Stimulated activated memory B cell treated with anti-CD40 and anti-IgM and Interleukin-4, amounts not matched to agents 10 μg/mL and 1 μg/mL and 100 μg/mL, for 72 hours (primary cell): ENCODE measurements around the gene KIF17.
A peak's percentile ranks its signal among the peaks of the same experiment; 100 is the strongest.

Source experiments
- ATAC-seq: fragments of 150-1000 bp; cut with Tn5 transposase; 2 replicates; pipeline ENCODE4 v1.10.0; 2021
- H3K27ac Mint-ChIP-seq: one replicate; pipeline ENCODE4 v1.8.0; 2022; ENCODE audit warnings: mild to moderate bottlenecking, mixed read lengths
- H3K27me3 Mint-ChIP-seq: one replicate; pipeline ENCODE4 v1.8.0; 2022; ENCODE audit warnings: mixed read lengths
- H3K36me3 Mint-ChIP-seq: one replicate; pipeline ENCODE4 v1.8.0; 2022; ENCODE audit warnings: mixed read lengths
- H3K4me1 Mint-ChIP-seq: one replicate; pipeline ENCODE4 v1.8.0; 2022; ENCODE audit warnings: mixed read lengths
- H3K4me3 Mint-ChIP-seq: one replicate; pipeline ENCODE4 v1.8.0; 2022; ENCODE audit warnings: mild to moderate bottlenecking, moderate library complexity, mixed read lengths
- H3K9me3 Mint-ChIP-seq: one replicate; pipeline ENCODE4 v1.8.0; 2022; ENCODE audit warnings: mixed read lengths

KIF17 gene

DNA sequence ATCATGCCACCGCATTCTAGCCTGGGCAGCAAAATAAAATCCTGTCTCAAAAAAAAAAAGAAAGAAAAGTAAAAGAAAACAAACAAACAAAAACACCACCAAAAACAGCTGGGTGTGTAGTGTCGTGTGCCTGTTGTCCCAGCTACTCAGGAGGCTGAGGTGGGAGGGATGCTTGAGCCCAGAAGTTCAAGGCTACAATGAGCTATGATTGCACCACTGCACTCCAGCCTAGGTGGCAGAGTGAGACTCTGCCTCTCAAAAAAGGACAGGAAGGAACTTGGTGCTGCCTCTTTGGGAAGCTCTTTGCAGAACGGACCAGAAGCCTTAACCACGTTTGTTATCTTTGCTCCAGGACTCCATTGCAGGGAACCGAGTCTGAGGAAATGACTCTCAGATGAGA, 11.0 kb downstream of the KIF17 start:
- Mint-ChIP-seq H3K27ac (no peak overlapping the region), H3K4me3 (no peak overlapping the region), H3K9me3 (no peaks in the 10 kb centered on the region), H3K36me3 (no peaks in the 10 kb centered on the region), H3K27me3 (peaks cover 14% of the 10 kb centered on the region), H3K4me1 (no peaks in the 10 kb centered on the region)
- no peak for ATAC-seq

DNA sequence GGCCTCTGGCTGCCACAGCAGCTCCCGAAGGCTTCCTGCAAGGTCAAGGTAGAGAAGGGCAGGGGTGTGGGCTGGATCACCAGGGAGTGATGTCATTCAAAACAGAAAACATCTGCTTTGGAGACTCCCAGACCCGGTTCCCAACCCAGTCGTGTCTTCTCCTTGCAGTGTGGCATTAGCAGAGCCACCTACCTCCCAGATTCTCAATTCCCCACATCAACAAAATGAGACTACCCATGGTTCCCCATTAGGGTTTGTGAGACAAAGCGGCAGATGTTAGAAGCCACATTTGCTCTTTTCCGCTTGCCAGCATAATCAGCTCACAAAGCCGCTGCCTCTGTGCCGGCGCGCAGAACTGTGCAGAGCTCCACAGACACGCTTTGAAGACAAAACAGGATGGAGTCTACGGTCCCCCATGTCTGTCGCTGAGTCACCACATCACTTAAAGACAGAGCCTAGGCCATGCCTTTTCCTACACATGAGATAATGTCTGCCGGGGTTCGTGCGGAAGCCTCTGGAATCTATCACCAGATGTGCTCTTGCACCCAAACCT, 12.5 kb downstream of the KIF17 start:
- no peaks in the 10 kb centered on the region for H3K4me1 Mint-ChIP-seq
- no peak overlapping the region for H3K27ac Mint-ChIP-seq
- no peaks in the 10 kb centered on the region for H3K36me3 Mint-ChIP-seq
- H3K9me3 Mint-ChIP-seq: no peaks in the 10 kb centered on the region
- no peak overlapping the region for H3K4me3 Mint-ChIP-seq
- ATAC-seq: no peak
- peaks cover 14% of the 10 kb centered on the region for H3K27me3 Mint-ChIP-seq

DNA sequence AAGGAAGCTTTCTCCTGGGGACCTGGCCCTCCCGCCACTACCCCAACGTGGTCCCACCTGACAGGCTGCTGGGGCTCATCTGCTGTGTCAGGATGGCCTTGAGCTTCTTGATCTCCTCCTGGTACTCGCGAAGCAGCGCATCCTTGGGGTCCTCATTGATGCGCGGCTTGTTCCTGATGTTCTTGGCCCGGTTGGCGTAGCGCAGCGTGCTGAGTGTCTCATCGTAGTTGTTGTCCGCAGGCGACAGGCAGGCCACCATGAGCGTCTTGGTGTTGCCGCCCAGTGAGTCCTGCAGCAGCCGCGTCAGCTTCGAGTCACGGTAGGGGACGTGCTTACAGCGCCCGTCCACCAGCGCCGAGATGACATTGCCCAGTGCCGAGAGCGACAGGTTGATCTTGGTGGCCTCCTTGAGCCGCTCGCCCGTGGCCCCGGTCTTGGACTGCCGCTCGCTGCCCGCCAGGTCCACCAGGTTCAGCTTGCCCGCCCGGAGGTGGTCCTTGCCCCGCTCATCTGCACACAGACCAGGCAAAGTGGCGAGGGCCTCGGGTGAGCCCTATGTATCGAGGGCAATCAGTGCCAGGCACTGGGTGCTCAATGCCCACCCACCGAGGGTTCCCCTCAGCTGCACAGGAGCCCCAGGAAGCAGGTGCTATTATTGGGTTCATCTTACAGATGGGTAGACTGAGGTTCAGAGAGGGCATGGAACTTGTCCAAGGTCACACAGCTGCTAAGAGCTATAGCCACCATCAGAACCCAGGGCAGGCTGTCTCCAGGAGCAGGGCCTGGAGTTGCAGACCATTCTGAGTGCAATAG, 13.2 kb downstream of the KIF17 start:
- Mint-ChIP-seq H3K4me3 (no peak overlapping the region), H3K36me3 (no peaks in the 10 kb centered on the region), H3K27ac (no peak overlapping the region), H3K4me1 (no peaks in the 10 kb centered on the region), H3K9me3 (no peaks in the 10 kb centered on the region), H3K27me3 (peaks cover 9% of the 10 kb centered on the region)
- ATAC-seq: no peak

DNA sequence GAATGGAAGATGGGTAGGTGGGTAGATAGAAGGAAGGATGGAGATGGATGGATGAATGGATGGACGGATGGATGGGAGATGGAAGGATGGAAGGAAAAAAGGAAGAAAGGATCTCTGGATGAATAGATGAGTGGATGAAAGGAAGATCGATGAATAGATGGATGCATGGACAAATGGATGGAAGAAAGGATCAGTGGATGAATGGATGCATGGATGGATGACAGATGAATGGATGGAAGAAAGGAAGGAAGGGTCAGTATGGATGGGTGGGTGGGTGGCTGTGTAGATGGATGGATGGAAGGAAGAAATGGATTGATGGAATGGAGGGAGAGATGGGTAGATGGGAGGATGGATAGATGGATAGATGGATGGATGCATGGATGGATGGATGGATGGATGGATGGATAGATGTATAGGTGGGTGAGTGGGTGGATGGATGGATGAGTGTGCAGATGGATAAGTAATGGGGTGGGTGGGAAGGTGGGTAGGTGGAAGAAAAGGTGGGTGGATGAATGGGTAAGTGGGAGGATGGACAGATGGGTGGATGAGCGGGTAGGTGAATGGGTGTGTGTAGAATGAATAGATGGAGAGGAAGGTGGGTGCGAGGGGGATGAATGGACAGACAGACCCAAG, 14.6 kb downstream of the KIF17 start:
- Mint-ChIP-seq H3K9me3 (no peaks in the 10 kb centered on the region), H3K27ac (no peak overlapping the region), H3K4me3 (no peak overlapping the region), H3K4me1 (no peaks in the 10 kb centered on the region), H3K27me3 (peaks cover 9% of the 10 kb centered on the region), H3K36me3 (no peaks in the 10 kb centered on the region)
- no peak for ATAC-seq

DNA sequence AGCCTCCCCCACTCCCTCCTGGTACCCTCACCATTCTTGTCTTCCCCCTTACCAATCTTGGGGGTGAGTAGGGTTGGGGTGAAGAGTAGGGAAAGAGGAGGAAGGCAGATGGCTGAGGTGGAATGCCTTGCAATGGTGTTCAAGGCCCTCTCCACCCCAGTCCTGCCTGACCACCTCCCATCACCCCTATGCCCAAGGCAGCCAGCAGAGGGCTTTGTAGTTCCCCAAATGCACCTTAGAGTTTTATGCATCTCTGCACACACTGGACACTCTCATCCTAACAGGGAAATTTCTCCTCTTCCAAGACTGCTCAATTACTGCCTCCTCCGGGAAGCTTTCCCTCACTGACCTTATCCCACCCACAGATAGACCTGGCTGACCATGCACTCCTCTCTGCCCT, 15.4 kb downstream of the KIF17 start:
- no peaks in the 10 kb centered on the region for H3K4me1 Mint-ChIP-seq
- H3K36me3 Mint-ChIP-seq: no peaks in the 10 kb centered on the region
- H3K4me3 Mint-ChIP-seq: no peak overlapping the region
- no peak overlapping the region for H3K27ac Mint-ChIP-seq
- no peaks in the 10 kb centered on the region for H3K9me3 Mint-ChIP-seq
- ATAC-seq: no peak
- H3K27me3 Mint-ChIP-seq: peaks cover 9% of the 10 kb centered on the region

DNA sequence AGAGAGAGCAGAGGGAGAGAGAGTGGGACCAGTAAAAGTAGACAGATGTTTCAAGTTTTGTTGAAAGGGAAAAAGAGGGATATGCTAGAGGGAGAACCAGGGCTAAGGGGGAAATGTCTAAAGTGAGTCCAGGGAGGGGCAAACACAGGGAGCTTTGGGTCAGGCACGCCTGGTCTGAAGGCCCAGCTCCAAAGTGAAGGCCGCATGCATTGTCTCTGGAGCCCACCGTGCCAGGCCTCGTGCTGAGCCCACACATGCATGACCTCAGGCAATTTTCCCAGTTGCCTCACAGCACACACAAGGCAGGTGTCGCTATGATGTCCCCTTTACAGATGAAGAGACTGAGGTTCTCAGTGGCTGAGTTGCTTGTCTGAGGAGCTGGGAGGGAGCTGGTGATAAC, 16.0 kb downstream of the KIF17 start:
- no peak for ATAC-seq
- Mint-ChIP-seq H3K36me3 (no peaks in the 10 kb centered on the region), H3K27me3 (peaks cover 9% of the 10 kb centered on the region), H3K27ac (no peak overlapping the region), H3K9me3 (no peaks in the 10 kb centered on the region), H3K4me1 (peaks cover 3% of the 10 kb centered on the region), H3K4me3 (no peak overlapping the region)

DNA sequence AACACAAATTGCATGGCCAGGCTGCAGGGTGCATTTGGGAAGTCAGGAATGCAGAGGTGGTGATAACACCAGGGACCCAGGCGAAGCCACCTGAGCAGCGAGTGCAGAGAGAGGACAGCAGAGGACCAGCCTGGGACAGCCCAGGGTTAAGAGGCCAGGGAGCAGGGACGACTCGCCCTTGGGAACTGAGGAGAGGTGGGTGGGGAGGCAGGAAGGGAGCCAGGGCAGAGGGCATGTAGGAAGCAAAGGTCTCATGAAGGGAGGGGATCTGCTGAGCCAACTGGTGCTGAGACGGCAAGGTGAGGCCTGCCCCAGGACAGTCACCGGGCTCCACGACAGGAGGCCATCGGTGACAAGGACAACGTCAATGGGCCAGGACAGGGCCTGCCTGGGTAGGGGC, 16.4 kb downstream of the KIF17 start:
- no peak for ATAC-seq
- Mint-ChIP-seq H3K27me3 (peaks cover 11% of the 10 kb centered on the region), H3K27ac (no peak overlapping the region), H3K4me1 (peaks cover 7% of the 10 kb centered on the region), H3K4me3 (no peak overlapping the region), H3K9me3 (no peaks in the 10 kb centered on the region), H3K36me3 (no peaks in the 10 kb centered on the region)

DNA sequence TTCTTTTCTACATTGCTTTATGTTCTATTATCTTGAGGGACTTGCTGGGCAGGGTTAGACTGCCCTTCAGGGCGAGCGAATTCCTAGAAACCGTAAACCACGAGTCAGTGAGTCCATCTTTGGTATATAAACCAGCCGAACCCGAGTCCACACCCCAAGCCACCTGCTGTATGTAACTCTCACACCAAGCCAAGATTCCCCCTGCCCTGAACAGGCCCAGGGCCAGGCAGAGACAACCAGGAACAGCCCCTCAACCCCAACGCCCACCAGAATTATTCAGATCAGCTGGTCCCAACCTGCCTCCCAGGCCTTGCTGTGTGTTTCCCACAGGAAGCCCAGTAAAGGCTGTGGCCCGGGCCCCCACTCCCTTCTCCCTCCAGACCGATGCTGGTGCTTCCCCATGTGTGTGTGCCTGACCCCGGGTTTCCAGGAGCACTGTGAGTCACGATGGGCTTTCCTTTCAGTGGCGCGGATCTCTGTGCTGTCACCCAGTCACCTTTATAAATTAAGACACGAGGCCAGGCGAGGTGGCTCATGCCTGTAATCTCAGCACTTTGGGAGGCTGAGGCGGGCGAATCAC, 17.1 kb downstream of the KIF17 start:
- H3K4me3 Mint-ChIP-seq: no peak overlapping the region
- H3K36me3 Mint-ChIP-seq: no peaks in the 10 kb centered on the region
- H3K4me1 Mint-ChIP-seq: peaks cover 14% of the 10 kb centered on the region
- no peak overlapping the region for H3K27ac Mint-ChIP-seq
- ATAC-seq: no peak
- H3K27me3 Mint-ChIP-seq: peaks cover 18% of the 10 kb centered on the region
- no peaks in the 10 kb centered on the region for H3K9me3 Mint-ChIP-seq

DNA sequence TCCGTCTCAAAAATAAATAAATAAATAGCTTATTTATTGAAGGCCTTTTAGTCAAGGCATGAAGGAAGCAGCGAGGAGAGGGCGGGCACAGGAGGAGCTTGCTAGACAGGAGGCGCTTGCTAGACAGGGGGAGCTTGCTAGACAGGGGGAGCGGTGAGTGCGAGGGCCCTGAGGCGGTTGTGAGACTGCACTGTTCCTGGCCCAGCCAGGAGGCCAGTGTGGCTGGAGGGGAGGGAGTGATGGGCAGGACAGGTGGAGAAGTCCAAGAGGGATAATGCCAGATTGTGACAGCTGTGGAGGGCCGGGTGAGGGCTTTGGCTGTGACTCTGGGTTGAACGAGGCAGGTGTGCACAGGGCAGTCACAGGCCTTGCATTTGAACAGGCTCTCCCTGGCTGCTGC, 18.2 kb downstream of the KIF17 start:
- Mint-ChIP-seq H3K4me3 (no peak overlapping the region), H3K27me3 (peaks cover 24% of the 10 kb centered on the region), H3K36me3 (no peaks in the 10 kb centered on the region)

DNA sequence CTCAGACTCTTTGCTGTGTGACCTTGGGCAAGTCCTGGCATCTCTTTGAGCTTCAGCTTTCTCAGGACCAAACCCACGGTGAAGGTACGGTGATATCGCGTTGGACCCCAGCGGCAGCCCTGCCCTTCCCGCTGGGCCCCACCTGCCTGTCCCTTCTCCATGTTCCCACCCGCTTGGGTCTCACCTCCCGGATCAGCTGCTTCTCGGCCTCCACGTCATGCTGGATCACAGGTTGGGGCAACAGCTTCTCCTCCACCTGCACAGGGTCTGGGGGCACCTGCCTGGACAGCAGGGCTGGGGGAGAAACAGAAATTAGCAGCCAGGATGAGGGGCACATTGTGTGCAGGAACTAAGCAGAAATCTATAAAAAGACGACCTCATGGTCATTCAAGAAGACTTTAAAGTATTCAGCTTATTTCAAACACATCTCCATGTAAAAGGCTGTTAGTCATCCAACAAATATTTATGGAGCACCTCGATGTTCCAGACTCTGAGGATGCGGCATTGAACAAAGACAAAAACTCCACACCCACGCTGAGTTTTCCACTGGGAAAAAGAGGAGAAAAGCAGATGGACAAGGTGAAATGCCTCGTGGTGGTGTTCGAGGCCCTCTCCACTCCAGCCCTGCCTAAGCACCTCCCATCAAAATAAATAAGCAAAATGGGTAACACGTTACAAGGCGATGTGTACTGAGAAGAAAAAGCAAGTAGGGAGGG, 19.5 kb downstream of the KIF17 start:
- Mint-ChIP-seq H3K9me3 (no peaks in the 10 kb centered on the region), H3K36me3 (no peaks in the 10 kb centered on the region), H3K27me3 (peaks cover 24% of the 10 kb centered on the region), H3K27ac (no peak overlapping the region), H3K4me1 (peaks cover 14% of the 10 kb centered on the region), H3K4me3 (no peak overlapping the region)
- ATAC-seq: no peak

More for the DNA sequence above, 18.2 kb downstream of the KIF17 start:
- Mint-ChIP-seq H3K4me1 (peaks cover 14% of the 10 kb centered on the region), H3K27ac (no peak overlapping the region), H3K9me3 (no peaks in the 10 kb centered on the region)
- ATAC-seq: no peak

DNA sequence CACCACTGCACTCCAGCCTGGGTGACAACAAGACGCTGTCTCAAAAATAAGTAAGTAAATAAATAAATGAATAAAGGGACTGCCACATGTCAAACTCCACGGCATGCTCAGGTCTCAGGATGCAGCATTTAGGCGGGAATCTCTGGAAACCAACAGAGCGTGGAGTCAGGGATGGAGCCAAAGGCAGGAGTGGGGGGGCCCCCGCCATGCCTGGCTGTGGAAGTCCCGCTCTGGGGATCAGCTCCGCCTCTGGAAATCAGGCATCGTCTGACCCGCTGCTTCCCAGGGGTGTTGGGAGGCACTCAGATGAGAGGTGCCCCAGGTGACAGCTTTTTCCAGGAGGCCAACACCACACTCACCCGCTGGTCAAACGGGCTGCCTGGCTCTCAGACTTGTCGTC, 20.2 kb downstream of the KIF17 start:
- Mint-ChIP-seq H3K4me3 (no peak overlapping the region), H3K4me1 (peaks cover 14% of the 10 kb centered on the region), H3K9me3 (no peaks in the 10 kb centered on the region), H3K27ac (no peak overlapping the region), H3K27me3 (peaks cover 24% of the 10 kb centered on the region), H3K36me3 (no peaks in the 10 kb centered on the region)
- ATAC-seq: no peak

DNA sequence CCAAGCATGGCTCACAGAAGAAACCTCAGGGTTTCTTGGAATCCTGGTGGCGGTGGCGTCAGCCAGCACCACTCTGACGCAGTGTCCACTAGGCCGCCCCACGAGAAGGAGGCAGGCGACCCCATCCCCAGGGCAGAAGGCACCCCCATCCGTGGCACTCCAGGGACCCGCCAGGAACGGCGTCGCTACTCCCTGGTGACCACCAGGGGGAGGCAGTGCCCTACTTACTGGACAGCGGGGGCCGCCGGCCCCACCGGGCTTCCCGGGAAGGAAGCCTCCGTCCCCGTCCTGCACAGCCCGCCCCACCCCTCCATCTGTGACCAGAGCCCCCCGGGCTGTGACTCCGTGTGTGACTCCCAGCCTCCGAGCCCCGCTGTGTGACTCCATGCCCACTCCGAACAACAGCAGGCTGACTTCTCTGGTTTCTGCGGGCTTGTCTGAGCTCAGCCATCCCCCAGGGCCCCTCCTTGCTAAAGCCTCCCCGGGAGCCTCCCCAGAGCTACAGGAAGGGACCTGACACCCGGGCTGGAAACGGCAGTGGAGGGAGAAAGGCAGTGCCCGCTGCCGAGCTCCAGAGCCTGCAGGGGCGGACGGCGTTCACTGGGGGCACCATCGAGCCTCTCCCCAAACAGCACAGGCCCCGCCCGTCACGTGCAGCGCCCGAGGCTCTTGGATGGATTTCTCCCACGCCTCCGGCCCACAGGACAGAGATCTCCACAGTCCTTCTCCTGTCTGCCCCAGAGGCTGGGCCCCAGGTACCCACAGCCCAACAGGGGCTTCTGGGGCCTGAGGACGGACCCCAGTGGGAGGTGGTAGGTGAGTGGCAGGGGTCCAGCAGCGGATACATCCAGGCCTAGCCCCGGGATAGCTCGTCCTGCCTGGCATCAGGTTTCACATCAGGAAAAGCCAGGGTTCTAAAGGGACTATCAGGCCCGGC, 21.1 kb downstream of the KIF17 start:
- ATAC-seq: peak; percentile 91
- peaks cover 7% of the 10 kb centered on the region for H3K36me3 Mint-ChIP-seq
- H3K4me3 Mint-ChIP-seq: peak overlapping the region; percentile 88
- H3K27ac Mint-ChIP-seq: peak overlapping the region; percentile 79
- peaks cover 24% of the 10 kb centered on the region for H3K27me3 Mint-ChIP-seq
- peaks cover 14% of the 10 kb centered on the region for H3K4me1 Mint-ChIP-seq
- H3K9me3 Mint-ChIP-seq: peaks cover 3% of the 10 kb centered on the region

DNA sequence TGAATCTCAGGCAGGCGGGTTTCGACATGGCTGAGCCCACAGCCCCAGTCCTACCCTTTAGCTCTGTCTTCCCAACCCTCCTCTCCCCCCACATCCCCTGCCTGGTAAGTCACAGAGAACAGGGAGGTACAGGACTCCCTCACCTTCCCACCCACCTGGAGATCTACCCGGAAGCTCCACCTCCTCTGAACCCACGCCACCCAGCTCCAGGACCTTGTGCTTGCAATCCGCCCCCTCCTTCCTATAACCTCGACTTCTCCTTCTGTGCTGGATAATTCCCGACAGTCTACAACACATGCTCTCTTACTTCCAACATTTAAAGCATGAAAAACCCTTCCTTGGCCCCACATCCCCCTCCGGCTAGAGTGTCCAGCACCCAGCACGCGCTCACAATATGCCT, 22.3 kb downstream of the KIF17 start:
- no peak overlapping the region for H3K27ac Mint-ChIP-seq
- no peak overlapping the region for H3K4me3 Mint-ChIP-seq
- ATAC-seq: no peak

DNA sequence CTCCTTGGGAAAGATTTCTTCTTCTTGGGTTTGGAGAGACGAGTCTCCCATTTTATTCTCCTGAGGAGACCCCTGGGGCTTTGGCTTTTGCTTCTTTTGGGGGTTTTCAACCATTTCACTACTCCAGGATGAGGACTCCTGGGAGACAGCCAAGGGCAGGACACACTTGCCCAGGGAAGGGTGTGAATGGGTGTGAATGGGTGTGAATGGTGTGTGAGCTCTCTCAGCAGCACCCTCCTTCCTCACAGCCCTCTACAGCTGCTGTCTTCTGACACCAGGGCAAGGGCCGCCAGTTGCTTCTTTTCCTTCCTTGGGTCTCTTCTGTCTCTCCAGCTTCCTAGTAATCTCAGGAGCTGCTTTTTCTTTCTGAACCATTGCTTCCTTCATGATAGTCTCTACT, 24.2 kb downstream of the KIF17 start:
- Mint-ChIP-seq H3K27ac (no peak overlapping the region), H3K36me3 (peaks cover 8% of the 10 kb centered on the region), H3K9me3 (peaks cover 4% of the 10 kb centered on the region), H3K4me1 (peaks cover 14% of the 10 kb centered on the region), H3K4me3 (no peak overlapping the region), H3K27me3 (peaks cover 19% of the 10 kb centered on the region)
- no peak for ATAC-seq

More for the DNA sequence above, 22.3 kb downstream of the KIF17 start:
- H3K27me3 Mint-ChIP-seq: peaks cover 16% of the 10 kb centered on the region
- H3K4me1 Mint-ChIP-seq: peaks cover 14% of the 10 kb centered on the region
- H3K36me3 Mint-ChIP-seq: peaks cover 8% of the 10 kb centered on the region
- peaks cover 4% of the 10 kb centered on the region for H3K9me3 Mint-ChIP-seq
